AG08396 (cell line): Measurements from ENCODE around the gene PXDN.
"Not testable (repeated sequence)": the region's sequence is repeated elsewhere in the genome, so short reads cannot be mapped to it uniquely, and the experiment has no call there.

ENCODE experiments used
- DNase-seq: peaks from one replicate; pipeline ENCODE4 v3.0.0; 2012; ENCODE audit warnings: low spot score, mixed read lengths

The PXDN gene

DNA sequence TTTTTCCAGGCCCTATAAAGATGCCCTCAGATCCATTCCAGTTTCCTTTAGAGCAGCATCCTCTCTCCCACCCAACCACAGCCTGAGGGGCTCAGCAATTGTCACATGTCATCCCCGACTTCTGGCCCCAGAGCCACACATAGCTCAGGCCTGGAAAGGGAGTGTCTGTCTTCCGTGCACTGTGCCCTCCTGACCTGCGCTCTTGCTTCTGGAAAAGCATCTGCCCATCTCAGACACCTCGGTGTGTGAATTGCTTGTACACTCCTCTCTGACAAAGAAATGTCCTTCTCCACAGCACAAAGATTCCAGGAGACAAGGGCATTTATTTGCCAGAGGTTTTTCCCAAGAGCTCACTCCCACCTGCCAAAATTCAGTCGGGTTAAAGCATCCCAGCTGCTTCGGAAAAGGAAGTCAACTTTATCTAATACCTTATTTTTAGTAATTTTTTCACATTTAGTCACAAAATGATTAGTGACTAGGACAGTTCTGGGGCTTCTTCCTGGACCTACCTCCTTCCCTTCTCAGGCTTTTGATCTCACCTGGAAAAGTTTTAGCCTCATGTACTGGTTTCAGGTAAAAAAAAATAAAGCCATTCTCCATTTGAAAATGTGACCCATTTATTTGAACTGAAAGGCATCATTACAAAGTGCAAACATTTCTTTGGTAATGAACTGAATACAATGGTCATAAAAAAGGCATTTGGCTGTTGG is 112.9 kb downstream of the PXDN start:
- no peak for DNase-seq

DNA sequence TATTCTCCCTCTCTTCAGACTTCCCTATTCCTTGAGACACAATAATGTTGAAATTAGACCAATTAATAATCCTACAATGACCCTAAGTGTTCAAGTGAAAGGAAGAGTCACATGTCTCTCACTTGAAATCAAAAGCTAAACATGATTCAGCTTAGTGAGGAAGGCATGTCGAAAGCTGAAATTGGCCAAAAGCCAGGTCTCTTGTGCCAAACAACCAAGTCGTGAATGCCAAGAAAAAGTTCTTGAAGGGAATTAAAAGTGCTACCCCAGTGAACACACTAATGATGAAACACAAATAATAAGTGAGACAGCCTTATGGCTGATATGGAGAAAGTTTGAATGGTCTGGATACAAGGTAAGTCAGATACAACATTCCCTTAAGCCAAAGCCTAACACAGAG is 115.4 kb downstream of the PXDN start:
- no peak for DNase-seq

DNA sequence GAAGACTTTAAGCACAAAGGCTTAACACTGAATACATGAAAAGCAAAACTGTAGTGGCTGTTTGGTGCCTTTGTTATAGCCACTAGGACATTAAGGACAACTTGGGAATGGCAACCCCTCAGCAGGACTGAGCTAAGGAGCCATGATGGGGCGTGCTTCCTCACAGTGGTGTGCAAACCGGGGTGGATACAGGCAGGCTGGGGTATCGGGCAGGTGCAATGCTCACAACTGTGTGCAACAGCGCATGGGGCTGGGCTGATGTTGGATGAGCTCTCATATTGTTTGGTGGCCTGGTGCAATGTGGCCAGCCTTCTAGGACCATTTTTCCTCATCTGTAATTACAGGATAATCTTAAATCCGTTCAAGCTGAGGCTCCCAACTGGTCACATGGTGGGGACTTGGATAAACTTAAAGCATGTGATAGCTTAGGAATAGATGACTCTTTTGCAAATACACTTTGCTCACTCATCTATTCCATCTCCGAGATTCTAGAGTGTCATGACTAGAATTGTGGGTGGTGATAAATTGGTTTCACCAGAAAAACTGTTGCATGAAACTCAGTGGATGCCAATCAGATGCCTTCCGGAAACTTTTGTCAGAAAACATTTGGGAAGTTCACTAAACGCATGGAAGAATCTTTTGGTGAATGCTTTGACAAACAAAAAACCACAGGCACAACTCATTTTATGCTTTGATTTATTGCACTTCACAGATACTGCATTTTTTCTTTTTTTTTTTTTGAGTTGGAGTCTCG is 116.5 kb downstream of the PXDN start:
- no peak for DNase-seq

DNA sequence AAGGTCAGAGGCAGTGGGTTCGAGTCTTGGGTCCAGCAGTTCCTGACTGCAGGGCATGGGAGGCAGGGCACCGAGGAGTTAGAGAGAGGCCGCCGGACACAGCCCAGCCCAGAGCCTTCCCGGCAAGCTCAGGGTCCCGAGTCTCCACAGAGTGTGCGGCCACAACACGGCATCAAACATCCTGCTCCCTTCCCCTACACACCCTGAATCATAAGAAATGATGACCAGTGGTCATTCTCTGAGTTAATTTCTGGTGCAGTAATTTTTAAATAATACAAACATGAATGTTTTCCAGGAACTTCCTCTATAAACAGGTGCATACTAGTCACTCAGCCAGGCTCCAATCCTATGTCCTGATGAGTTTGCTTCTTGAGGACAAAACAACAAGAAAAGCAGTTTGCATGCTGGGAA is 118.0 kb downstream of the PXDN start:
- DNase-seq, result no peak

DNA sequence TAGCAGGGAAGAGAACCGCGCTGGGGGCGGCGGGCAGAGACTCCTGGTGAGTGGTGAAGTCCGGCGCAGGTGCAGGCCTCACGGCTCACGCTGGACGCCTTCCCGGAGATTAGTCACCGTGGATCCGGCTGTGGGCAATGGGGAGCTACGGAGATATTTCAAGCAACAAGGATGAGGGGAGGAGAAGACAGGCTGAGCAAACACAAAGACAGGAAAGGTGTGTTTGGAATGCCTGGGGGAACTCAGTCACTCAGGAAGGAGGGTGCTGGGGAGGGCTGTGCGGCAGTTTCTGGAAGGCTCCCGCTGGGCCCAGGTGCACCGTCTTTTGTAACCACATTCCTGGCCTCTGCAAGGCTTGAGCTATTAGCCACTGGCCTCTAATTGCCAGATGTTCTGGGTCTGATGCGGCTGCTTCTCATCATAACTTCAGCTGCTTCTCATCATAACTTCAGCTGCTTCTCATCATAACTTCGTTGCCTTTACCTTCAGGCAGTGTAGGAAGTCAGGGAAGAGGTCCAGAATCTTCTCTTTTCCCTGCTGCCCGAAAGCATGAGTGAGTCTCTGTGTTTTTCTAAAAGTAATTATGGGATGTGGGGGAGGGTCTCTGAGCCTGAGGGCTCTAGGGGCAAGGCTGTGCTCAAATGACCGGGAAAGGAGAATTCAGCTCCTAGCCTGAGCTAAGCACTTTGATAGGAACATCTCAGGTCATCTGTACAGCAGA is 118.9 kb downstream of the PXDN start:
- DNase-seq, result no peak

DNA sequence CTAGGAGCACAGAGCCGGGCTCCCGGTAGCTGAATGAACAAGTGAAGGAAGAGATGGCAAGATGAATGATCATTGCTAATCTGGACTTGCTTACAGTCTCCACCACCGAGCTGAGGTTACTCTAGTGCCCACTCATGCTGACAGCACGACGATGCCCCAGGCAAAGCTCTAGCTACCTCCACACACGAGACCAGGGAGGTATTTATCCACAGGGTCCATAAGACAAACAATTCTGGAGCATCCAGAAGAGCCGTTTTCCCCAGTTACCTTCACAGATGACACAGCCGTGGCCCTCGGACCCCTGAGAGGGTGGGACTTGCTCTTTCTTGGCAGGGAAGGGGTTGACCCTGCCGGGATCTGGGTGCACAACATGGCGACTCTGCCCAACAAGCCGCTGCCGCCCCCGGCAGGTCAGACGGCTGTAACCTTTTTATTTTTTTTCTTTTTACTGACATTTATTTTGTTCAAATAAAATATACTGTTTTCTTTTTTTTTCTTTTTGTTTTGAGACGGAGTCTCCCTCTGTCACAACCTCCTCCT is 120.3 kb downstream of the PXDN start:
- DNase-seq, result no peak

DNA sequence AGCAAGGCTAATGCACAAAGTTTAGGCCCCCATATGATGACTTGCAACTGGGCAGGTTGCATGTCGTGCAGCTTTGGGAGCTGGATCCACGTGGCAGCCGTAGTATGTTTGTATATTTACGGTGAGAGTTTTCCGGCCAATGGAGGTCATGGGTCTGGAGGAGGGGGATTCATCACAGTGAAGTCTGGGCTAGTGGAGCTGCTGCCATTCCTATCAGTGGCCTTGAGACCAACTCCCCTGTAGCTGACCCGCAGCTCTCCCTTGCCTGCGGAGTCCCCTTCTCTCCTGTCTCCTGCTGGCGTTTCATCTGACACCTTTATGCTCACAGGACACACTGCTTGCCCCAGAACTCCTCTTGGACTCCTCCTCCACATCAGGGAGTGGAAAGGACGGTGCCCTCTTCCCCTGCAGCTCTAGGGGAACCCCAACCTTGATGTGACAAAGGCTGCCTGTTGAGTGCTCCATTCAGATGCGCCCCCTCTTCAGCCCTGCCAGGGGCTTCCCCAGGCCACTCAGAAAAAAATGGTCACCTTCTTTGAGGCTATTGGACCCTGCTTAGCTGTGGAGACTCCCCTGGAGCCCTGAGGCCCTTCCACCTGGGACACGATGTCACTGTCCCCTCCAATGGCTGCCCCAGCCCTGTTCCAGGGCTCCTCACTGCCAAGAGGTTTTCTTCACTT is 121.7 kb downstream of the PXDN start:
- DNase-seq, result no peak

DNA sequence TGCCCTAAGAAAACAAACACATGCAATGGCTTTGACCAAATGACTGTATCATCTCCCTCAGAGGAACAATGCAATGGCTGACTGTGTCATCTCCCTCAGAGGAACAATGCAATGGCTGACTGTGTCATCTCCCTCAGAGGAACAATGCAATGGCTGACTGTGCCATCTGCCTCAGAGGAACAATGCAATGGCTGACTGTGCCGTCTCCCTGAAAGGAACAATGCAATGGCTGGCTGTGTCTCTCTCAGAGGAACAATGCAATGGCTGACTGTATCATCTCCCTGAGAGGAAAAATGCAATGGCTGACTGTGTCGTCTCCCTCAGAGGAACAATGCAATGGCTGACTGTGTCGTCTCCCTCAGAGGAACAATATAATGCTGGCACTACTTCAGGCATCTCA is 122.3 kb downstream of the PXDN start:
- DNase-seq, result not testable (repeated sequence)

DNA sequence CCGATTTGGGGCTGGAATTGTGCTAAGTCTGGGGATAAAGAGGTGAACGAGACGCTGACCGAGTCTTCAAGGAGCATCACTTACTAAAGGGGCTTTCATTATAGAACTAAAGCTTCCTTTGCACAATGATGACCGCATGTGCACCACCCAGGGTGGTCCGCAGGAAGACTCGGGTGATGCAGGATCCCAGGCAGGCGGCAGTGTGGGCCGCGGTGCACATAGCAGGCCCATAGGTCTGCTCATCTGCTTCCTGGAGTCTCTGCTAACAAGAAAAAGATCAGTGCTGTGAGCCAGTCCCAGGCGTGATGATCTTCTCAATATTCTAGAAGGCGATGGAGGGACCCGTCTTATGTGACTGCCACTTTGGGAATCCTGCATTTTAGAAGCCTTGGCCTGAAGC is 122.8 kb downstream of the PXDN start:
- no peak for DNase-seq

DNA sequence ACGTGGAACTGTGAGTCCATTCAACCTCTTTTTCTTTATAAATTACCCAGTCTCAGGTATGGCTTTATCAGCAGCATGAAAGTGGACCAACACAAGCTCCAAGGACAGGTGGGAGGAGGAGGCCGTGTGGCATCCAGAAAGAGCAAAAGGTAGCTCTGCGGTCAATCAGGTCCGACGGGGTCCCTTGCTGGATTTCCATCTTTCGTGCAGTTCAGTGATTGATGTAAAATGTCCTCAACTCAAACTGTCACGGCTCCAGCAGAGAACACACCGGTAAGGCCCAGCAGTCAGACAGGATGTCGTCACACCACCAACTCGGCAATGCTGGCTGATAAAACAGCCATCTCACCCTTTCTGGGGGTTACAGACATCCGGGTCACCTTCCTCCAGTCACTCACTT is 123.3 kb downstream of the PXDN start:
- no peak for DNase-seq

DNA sequence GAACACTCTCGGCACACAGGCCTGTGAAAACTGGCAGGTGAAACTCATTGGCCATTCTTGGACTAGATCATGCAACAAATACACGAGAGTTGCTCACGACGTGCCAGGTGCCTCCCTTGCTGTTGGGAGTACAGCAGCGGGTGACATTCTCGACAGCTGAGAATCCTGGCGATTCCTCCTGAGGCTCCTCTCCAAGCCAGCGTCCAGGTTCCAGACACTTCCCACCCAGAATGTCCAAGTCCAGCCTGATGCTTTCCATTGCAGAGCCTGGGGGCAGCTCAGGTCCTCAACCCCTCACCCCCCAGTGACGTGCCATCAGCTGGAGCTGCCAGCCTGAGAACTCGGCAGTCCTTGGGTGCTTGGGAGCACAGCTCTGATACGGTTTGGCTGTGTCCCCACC is 124.2 kb downstream of the PXDN start:
- DNase-seq, result no peak

DNA sequence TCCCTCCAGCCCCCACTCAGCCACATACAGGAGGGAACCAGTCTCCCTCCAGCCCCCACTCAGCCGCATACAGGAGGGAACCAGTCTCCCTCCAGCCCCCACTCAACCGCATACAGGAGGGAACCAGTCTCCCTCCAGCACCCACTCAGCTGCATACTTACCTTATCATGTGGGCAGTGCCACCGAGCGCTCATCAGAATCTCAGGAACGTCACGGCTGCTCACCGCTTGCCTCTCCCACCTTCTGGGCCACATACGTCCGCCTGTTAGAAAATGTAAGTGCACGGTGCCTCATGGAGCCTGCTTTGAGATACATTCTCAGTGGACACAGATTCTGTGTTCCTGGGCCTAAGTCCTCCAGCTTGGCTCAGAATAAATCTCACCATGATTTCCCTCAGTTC is 124.8 kb downstream of the PXDN start:
- DNase-seq, result no peak

DNA sequence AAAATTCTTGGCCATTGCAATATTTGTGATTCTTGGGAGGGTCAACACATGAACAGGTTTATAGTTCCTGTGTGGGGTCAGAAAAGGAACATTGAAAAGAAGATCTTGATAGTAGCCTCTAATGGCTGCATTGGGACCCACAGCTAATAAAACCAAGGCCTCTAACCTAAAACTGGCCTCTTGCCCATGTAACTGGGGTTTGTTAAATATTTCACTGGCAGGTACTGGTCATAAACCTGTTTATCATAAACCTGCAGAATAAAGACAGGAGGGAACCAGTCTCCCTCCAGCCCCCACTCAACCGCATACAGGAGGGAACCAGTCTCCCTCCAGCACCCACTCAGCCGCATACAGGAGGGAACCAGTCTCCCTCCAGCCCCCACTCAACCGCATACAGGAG is 125.3 kb downstream of the PXDN start:
- no peak for DNase-seq

DNA sequence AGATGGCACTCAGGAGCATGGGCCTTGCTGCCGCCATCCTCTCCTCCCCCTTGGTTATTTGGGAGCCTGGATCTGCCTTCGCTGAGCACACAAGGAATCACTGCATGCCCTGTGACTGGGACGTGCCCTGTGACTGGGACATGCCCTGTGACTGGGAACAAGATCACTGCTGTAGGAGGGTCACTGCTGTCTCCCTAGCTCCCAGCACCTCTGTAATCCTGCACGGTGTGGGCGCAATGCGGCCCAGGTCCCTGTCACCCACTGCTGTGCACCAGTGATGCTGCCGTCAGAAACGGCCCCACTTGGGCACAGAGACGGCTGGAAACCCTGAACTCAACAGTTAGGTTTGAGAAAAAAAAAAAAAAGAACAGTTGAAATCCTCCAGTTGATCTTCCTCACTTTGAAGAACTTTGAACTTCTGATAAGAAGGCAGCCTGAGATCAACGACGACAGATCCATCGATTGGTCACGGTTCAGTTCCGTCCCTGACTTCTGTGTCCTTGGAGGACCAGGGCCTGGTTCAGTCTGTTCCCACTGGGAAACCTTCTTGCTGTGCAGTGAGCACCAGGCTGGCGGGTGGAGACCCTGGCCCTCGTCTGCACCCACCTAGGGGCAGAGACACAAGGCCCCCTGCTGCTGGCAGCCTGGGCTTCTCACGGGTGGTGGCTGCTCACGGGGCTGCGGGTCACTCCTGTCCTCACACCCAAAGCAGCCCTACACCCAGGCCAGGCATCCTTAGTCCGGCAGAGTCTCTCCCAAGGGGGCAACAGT is 125.9 kb downstream of the PXDN start:
- no peak for DNase-seq

DNA sequence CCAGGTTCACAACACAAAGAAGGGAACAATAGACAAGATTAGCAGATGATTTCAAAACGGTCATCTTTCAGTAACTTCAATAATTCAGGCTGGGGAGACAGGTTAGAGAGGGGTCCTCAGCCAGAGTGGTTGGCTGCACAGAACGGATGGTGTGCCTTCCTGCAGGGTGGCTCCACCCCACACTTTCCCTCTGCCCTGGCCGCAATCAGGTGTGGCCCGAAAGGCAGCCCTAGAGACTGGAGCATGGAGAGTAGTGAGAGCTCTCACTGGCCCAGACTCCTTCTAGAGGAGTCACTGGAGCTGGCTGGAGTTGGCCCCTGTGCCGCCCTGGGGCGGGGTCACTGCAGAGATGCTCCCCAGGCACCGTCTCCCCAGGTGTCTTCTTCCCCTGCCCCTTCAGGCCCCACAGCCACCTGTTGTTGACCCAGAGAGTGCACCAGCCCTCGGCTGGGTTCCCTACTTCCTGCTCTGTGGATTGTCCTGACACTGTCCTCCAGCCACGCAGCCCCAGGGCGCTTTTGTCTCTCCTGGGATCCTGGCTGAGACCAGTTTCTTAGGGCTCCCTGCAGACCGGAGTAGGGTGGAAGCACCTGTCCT is 126.8 kb downstream of the PXDN start:
- no peak for DNase-seq

DNA sequence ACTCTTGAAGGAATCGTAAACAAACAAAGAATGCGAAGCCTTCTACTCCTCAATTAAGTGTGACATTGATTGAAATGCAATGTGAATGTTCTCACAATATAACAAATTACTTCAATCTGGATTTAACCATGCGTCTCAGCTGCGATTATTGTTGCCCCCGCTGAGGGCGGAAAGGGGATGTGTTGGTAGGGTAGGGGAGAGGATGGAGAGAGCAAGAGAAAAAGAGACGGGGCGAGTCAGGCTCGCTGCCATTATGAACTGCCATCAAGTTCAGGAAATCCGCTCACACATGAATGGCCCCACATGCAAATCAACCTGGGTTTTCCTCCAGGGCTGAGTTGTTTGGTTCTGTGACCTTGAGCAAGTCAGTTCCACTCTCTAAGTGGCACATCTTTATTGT is 129.8 kb downstream of the PXDN start:
- no peak for DNase-seq

DNA sequence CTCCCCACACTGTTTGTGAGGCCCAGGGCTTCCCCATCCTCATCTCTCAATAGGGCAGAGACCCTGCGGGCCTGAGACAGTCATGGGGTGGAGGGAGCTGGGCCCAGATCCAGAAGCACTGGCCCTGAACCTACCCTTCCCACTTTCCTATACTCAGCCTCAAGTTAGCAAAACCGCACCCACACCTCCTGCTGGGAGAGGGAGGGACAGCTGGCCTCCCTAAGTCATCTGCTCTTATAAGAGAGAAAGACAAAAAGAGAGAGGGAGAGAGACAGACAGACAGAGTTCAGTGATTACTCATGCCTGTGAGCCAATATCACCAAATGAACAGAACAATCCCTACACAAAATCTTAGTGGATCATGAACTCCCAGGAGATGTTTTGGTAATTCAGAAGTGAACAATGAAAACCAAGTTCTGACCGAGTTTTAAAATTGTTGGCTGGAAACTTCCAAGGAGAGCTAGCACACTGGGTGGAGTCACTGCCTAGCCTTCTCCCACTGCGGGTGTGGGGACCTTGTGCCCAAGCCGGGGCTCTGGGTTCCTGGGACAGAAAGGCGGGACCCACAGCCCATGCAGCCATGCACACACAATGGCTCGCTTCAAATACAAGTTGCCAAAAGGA is 130.5 kb downstream of the PXDN start:
- DNase-seq, result no peak

DNA sequence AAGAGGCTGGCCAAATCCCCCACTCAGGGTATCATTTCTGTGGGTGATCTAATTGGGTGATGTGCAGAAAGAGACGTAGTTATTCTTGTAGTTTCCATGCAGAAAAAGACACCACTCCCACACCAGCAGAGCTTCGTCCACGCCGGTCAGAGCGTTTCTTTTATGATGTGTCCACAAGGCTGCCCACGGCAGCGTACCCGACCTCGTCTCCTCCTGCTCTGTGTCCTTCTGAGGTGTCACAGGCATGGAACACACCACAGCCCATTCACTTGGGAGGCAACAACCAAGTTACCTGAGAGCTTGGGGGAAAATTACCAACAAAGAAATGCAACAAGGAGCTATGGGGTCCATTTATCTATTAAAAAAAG is 131.3 kb downstream of the PXDN start:
- DNase-seq, result no peak

DNA sequence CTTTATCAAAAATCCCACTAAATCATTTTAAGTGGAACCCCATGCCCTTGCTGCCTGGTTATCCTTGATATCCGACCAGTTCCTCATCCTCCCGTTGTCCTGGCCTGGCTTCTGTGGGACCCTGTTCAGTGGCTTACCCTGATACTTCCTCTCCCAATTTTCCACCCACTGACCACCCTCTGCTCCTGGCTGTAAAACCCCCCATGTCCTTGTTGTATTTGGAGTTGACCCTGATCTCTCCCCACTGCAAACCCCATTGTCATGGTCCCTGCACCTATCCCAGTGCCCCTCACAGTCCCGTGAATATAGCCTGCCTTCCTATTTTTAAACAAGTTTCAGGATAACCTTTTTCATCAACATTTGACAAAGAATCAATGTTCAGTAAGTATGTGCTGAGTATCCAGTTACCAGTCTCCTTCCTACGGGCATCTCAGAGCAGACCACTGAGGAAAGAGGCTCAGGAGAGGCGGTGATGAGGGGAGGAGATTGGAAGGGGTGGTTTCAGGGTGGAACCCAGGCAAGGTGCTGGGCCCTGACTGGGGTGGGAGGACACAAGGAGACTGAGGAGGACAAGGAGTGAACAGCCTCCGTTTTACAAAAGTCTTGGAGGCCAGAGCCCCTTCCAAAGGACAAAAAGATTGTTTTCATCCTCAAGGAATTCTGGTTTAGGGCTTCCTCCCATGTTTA is 131.8 kb downstream of the PXDN start:
- DNase-seq, result no peak

DNA sequence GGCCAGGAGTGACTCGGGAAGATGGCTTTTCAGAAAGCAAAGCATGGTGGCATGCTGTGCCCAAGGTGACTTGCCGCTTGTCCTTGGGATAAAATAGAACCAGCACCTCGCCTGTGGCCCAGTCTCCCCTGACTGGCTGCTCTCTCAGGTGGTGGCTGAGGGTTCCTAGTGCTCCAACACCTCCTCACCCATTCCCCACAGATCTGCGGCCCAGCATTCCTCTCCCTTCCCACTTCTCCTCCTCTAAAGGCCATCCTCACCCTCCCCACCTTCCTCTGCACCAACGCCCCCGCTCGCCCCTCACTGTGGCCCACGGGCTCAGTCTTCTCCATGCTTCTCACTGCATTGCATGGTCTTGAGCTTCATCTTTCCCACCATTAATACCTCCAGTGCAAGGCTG is 132.4 kb downstream of the PXDN start:
- no peak for DNase-seq
